ENCODE data around the gene FMNL2. TPM values are rescaled to one million over a fixed set of nuclear protein-coding genes. Genes with fewer than 3 reads are reported as not detected.

Gene FMNL2
- total RNA-seq, 1 experiment from 2014 or later = 28.1 TPM

DNA sequence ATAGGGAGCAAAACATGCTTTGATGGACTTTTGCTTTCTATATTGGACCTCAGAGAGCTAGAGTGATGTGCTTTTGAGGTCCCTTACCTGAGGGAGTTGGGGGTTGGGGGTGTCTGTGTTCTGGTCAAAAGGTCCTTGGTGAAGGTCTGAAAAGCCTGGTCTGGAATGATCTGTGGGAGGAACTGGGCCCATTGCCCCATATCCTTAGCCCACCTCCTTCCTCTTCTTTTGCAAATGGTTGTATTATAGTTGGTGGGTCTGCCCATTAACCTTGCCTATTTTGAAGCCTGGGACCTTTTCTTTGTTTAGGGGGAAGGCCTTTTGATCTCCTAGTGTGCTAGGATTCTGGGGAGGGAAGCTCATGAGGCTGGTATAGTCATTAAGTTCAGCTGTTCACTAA lies 88.7 kb downstream of the FMNL2 start (continued):
- TF ChIP-seq, protein P1, sequence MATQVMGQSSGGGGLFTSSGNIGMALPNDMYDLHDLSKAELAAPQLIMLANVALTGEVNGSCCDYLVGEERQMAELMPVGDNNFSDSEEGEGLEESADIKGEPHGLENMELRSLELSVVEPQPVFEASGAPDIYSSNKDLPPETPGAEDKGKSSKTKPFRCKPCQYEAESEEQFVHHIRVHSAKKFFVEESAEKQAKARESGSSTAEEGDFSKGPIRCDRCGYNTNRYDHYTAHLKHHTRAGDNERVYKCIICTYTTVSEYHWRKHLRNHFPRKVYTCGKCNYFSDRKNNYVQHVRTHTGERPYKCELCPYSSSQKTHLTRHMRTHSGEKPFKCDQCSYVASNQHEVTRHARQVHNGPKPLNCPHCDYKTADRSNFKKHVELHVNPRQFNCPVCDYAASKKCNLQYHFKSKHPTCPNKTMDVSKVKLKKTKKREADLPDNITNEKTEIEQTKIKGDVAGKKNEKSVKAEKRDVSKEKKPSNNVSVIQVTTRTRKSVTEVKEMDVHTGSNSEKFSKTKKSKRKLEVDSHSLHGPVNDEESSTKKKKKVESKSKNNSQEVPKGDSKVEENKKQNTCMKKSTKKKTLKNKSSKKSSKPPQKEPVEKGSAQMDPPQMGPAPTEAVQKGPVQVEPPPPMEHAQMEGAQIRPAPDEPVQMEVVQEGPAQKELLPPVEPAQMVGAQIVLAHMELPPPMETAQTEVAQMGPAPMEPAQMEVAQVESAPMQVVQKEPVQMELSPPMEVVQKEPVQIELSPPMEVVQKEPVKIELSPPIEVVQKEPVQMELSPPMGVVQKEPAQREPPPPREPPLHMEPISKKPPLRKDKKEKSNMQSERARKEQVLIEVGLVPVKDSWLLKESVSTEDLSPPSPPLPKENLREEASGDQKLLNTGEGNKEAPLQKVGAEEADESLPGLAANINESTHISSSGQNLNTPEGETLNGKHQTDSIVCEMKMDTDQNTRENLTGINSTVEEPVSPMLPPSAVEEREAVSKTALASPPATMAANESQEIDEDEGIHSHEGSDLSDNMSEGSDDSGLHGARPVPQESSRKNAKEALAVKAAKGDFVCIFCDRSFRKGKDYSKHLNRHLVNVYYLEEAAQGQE (IDR thresholded peaks at IDR 0.05; ENCODE audit: low read depth) = no peak
- TF ChIP-seq POLR2A (IDR thresholded peaks at IDR 0.05; ENCODE audit: borderline replicate concordance, extremely low read depth, insufficient read depth, insufficient read length) = no peak

DNA sequence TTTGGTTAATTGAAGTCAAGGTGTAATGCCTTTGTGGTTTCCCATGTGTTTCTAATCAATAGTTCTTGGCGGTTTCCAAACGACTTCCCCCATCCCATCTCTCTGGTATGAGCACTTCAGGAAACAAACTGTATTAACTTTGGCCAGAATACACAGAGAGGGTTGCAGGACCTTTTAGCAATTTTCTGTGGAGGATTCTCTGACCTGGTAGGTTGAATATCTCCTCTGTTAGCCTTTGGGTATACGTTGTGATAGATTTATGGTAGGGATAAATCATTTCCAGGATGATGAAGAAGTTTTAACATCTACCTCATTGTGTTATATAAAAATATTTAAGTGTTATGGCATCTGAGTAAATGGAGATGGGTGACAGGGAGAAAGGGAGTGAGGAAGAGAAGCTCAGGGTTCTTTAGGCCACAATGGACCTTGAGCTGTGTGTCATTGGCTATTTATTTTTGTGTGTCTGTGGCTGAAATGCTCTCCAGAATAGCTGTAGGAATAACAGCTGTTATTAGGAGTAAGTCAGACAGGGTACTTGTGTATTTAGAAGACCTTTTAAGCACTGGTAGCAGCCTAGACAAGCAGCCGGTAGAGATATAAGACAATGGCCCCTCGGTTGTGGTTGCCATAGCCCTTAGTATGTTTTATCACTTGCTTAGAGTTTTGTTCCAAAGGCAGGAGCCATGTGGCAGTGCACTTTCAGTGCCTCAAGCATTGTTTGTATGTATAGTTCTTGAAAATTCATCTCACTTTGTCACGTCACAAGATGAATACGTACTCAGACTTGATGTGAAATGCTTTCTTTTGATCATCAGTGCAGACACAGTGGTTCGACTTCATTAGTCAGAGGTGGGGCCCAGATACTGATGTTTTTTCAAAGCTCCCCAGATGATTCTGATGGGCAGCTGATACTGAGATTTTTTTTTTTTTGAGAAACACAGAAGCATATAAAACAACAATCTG lies 91.1 kb downstream of the FMNL2 start:
- Histone ChIP-seq H3K4me1 (ENCODE audit: control insufficient read depth in 1 of 2, insufficient read depth in 2 of 2, low read length in 2 of 2) (peaks cover 10 to 14% of the 10 kb centered on the region in 2 experiments), H2AFZ (ENCODE audit: low read depth, low read length, poor library complexity, severe bottlenecking) (no peak overlapping the region), H3K4me2 (ENCODE audit: low read length) (no peak overlapping the region), H3K27me3 (ENCODE audit: insufficient read depth, low read length) (no peaks in the 10 kb centered on the region), H4K20me1 (ENCODE audit: insufficient read depth) (no peaks in the 10 kb centered on the region), H3K9ac (ENCODE audit: low read length) (no peak overlapping the region), H3K9me3 (ENCODE audit: control insufficient read depth in 1 of 2, insufficient read depth in 1 of 2, low read depth in 1 of 2, low read length in 2 of 2) (no peaks in the 10 kb centered on the region), H3K79me2 (ENCODE audit: insufficient read depth, low read length) (peaks cover 36% of the 10 kb centered on the region), H3K4me3 (replicated peaks in 1 of 2; ENCODE audit: low read depth in 1 of 2, low read length in 2 of 2) (no peak overlapping the region), H3K27ac (ENCODE audit: low read depth, low read length) (no peak overlapping the region), H3K9me2 (ENCODE audit: insufficient read depth) (no peaks in the 10 kb centered on the region), H3K36me3 (ENCODE audit: control insufficient read depth in 1 of 2, insufficient read depth in 2 of 2, low read length in 2 of 2) (no peaks in the 10 kb centered on the region)
- ChIA-PET CTCF (no interaction called here), POLR2A (no interaction called here), RAD21 (ENCODE audit: low non-redundant PET in 1 of 2, low total read pairs in 2 of 2, uncharacterized antibody in 2 of 2, unreplicated experiment in 2 of 2) (no interaction called here)
- no TSS peak for BruUV-seq (replicated peaks)
- ATAC-seq = no peak
- intact Hi-C loops (cut with micrococcal nuclease) = no loop called here
- DNase-seq (ENCODE audit: low read depth, low spot score) = no peak
- TF ChIP-seq, protein P2, sequence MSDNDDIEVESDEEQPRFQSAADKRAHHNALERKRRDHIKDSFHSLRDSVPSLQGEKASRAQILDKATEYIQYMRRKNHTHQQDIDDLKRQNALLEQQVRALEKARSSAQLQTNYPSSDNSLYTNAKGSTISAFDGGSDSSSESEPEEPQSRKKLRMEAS (IDR thresholded peaks at IDR 0.05) = no peak
- TF ChIP-seq SIN3A (IDR thresholded peaks at IDR 0.05; ENCODE audit: low read depth) = no peak
- TF ChIP-seq, protein P3, sequence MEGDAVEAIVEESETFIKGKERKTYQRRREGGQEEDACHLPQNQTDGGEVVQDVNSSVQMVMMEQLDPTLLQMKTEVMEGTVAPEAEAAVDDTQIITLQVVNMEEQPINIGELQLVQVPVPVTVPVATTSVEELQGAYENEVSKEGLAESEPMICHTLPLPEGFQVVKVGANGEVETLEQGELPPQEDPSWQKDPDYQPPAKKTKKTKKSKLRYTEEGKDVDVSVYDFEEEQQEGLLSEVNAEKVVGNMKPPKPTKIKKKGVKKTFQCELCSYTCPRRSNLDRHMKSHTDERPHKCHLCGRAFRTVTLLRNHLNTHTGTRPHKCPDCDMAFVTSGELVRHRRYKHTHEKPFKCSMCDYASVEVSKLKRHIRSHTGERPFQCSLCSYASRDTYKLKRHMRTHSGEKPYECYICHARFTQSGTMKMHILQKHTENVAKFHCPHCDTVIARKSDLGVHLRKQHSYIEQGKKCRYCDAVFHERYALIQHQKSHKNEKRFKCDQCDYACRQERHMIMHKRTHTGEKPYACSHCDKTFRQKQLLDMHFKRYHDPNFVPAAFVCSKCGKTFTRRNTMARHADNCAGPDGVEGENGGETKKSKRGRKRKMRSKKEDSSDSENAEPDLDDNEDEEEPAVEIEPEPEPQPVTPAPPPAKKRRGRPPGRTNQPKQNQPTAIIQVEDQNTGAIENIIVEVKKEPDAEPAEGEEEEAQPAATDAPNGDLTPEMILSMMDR (IDR thresholded peaks at IDR 0.05 in 2 of 3, conservative IDR thresholded peaks at IDR 0.05 in 1 of 3; ENCODE audit: borderline replicate concordance in 1 of 3, insufficient read depth in 1 of 3, low read depth in 2 of 3, low read length in 2 of 3) = no peak
- TF ChIP-seq POLR2AphosphoS5 (IDR thresholded peaks at IDR 0.05; ENCODE audit: low read depth, low read length) = no peak
- TF ChIP-seq, protein P4, sequence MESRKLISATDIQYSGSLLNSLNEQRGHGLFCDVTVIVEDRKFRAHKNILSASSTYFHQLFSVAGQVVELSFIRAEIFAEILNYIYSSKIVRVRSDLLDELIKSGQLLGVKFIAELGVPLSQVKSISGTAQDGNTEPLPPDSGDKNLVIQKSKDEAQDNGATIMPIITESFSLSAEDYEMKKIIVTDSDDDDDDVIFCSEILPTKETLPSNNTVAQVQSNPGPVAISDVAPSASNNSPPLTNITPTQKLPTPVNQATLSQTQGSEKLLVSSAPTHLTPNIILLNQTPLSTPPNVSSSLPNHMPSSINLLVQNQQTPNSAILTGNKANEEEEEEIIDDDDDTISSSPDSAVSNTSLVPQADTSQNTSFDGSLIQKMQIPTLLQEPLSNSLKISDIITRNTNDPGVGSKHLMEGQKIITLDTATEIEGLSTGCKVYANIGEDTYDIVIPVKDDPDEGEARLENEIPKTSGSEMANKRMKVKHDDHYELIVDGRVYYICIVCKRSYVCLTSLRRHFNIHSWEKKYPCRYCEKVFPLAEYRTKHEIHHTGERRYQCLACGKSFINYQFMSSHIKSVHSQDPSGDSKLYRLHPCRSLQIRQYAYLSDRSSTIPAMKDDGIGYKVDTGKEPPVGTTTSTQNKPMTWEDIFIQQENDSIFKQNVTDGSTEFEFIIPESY (IDR thresholded peaks at IDR 0.05; ENCODE audit: extremely low read depth, insufficient replicate concordance, low read length) = no peak
- TF ChIP-seq, protein P1 (IDR thresholded peaks at IDR 0.05; ENCODE audit: low read depth) = no peak
- TF ChIP-seq ZNF274 (IDR thresholded peaks at IDR 0.05; ENCODE audit: low read depth, low read length) = no peak
- TF ChIP-seq SP1 (IDR thresholded peaks at IDR 0.05; ENCODE audit: low read depth) = no peak

Measured in HCT116 (cell line).